SJSA1 (cell line): ENCODE results near the gene PSG1. TPM values are rescaled to one million over a fixed set of nuclear protein-coding genes. Genes with fewer than 3 reads are reported as not detected.
"Not testable (repeated sequence)": the region's sequence is repeated elsewhere in the genome, so short reads cannot be mapped to it uniquely, and the experiment has no call there.

Source experiments
- DNase-seq, 2 experiments: peaks; one replicate each; pipeline ENCODE4 v3.0.0-alpha.2; 2015 to 2020; ENCODE audit warnings: low spot score in 2 of 2, low read depth in 1 of 2
- H3K27ac ChIP-seq: fragments of 250-450 bp; sonication (Bioruptor Pico); 2 replicates; pipeline ENCODE4 v1.5.1; 2020; ENCODE audit warnings: mild to moderate bottlenecking, moderate library complexity
- H3K27me3 ChIP-seq: fragments of 250-450 bp; sonication (Bioruptor Pico); replicated peaks from 2 replicates; pipeline ENCODE4 v1.5.1; 2020; ENCODE audit warnings: mild to moderate bottlenecking, moderate library complexity
- H3K36me3 ChIP-seq: fragments of 250-450 bp; sonication (Bioruptor Pico); 2 replicates; pipeline ENCODE4 v1.5.1; 2020; ENCODE audit warnings: mild to moderate bottlenecking
- H3K4me1 ChIP-seq: fragments of 250-450 bp; sonication (Bioruptor Pico); replicated peaks from 2 replicates; pipeline ENCODE4 v1.6.1; 2021; ENCODE audit warnings: mild to moderate bottlenecking
- H3K4me3 ChIP-seq: fragments of 250-450 bp; sonication (Bioruptor Pico); 2 replicates; pipeline ENCODE4 v1.5.1; 2020; ENCODE audit warnings: mild to moderate bottlenecking
- H3K9me3 ChIP-seq: fragments of 250-450 bp; sonication (Bioruptor Pico); replicated peaks from 2 replicates; pipeline ENCODE4 v1.5.1; 2020; ENCODE audit warnings: mild to moderate bottlenecking
- total RNA-seq: library from RNA; depleted of rRNA; stranded (reverse); fragments of >200 nt; shearing (Covaris generic); gene quantifications from 2 replicates; pipeline ENCODE4 v1.2.3, GENCODE V29; 2014; rRNA removed

The PSG1 gene
- total RNA-seq = 0.05 TPM in 1 of 2 replicates, not detected in the other

DNA sequence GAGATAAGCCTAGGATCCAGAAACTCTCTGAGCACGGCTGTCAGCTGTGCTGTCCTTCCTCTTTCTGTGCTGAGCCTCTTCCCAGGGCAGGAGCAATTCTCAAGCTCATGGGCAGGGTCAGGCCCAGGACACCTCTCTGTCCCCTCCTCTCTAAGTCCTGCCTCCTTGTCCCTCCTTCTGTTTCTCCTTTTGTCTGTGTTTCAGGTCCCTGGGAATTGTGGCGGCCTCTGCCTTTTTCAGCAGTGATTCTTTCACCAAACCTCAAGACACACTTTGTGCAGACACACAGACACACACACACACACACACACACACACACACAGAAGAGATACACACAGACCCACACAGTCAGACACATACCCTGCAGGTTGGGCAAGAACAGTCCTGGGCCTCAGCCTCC is at the start of gene PSG1:
PSG1 (minus strand) TSS at position 101 of the 400 bp plus-strand sequence. CDS start 132 bp downstream, outside the sequence.
- H3K4me1 ChIP-seq = peaks cover 22% of the 10 kb centered on the region
- DNase-seq = no peak
- H3K36me3 ChIP-seq = no peaks in the 10 kb centered on the region
- no peaks in the 10 kb centered on the region for H3K27me3 ChIP-seq
- H3K27ac ChIP-seq = no peak within 1 kb of the TSS
- no peak within 1 kb of the TSS for H3K4me3 ChIP-seq
- no peaks in the 10 kb centered on the region for H3K9me3 ChIP-seq

DNA sequence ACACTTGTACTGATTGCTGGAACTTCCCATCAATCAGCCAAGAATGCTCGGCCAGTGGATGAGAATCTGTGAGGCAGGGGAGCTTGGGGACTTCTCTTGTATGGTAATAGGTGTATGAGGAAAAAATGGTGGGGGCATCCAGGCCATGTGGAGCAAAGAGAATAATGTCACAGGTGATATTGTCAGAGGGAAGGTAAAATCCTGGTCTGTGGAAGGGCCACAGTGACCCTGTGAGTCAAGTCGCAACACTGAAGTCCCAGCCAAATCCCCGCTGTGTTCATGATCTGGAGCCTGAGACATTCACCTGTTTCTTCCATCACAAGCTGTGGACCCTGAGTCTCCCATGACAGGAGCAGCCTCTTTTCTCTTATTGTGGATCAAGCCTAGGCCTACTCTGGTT is 49.4 kb upstream of the PSG1 start:
- H3K36me3 ChIP-seq = no peaks in the 10 kb centered on the region
- no peaks in the 10 kb centered on the region for H3K27me3 ChIP-seq
- no peak overlapping the region for H3K27ac ChIP-seq
- no peak overlapping the region for H3K4me3 ChIP-seq
- H3K9me3 ChIP-seq = no peaks in the 10 kb centered on the region
- DNase-seq = no peak
- H3K4me1 ChIP-seq = peaks cover 22% of the 10 kb centered on the region

DNA sequence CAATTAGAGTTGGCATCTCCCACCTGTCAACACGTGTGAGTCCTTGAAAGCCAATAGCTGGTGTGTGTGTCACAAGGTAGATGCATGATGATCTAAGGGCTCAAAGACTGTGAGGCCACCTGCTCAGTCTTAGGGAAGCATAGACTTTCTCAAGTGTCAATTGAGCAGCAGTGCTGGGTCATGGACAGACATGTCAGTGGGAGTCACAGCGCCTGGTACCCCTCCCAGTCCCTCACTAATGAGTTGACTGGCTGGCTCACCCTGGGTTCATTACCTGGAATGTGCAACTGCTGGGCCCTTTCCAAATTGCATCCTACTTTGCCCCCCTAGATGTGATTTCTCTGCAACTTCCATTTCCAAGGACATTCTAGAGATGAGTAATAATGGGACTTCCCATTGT is 47.3 kb upstream of the PSG1 start:
- no peak overlapping the region for H3K27ac ChIP-seq
- H3K36me3 ChIP-seq = no peaks in the 10 kb centered on the region
- H3K27me3 ChIP-seq = no peaks in the 10 kb centered on the region
- no peak overlapping the region for H3K4me3 ChIP-seq
- no peak for DNase-seq
- peaks cover 3% of the 10 kb centered on the region; the same call in 1 of the 2 replicates for H3K4me1 ChIP-seq
- no peaks in the 10 kb centered on the region for H3K9me3 ChIP-seq

DNA sequence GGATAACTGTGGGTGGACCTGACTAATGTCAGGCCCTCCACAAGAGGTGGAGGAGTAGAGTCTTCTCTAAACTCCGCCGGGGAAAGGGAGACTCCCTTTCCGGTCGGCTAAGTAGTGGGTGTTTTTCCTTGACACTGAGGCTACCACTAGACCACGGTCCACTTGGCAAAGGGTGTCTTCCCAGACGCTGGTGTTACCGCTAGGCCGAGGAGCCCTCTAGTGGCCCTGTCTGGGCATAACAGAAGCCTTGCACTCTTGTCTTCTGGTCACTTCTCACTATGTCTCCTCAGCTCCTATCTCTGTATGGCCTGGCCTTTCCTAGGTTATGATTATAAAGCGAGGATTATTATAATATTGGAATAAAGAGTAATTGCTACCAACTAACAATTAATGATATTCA is 43.6 kb upstream of the PSG1 start:
- H3K4me1 ChIP-seq, H3K27ac ChIP-seq, H3K36me3 ChIP-seq, H3K27me3 ChIP-seq, H3K4me3 ChIP-seq, H3K9me3 ChIP-seq: not testable (repeated sequence)
- DNase-seq = peak; percentile 50 to 75

GRCh38 chr19:42920971-42921370 is 41.5 kb upstream of the PSG1 start:
- not testable (repeated sequence) for H3K9me3 ChIP-seq, H3K4me1 ChIP-seq, H3K27me3 ChIP-seq, H3K27ac ChIP-seq, H3K36me3 ChIP-seq, DNase-seq, H3K4me3 ChIP-seq

DNA sequence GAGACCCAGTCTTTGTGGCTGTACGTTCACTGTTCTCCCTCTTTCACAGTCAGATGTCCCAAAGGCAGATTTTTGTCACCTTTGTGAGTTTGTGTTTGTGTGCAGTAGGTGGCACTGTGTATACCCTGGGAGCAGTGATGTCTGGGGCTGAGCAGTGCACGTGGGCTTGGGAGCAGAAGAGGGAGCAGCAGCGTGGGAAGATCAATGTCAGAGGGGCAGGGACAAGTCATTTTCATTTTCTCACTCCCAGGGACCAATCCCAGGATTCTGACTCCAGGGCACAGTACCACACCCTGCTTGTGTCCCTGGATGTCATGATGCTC is 40.2 kb upstream of the PSG1 start:
- H3K9me3 ChIP-seq = no peaks in the 10 kb centered on the region
- H3K4me1 ChIP-seq = no peaks in the 10 kb centered on the region
- peak in 1 of 2 experiments; percentile 51 for DNase-seq
- no peaks in the 10 kb centered on the region for H3K27me3 ChIP-seq
- no peak overlapping the region for H3K4me3 ChIP-seq
- H3K27ac ChIP-seq = no peak overlapping the region
- no peaks in the 10 kb centered on the region for H3K36me3 ChIP-seq

DNA sequence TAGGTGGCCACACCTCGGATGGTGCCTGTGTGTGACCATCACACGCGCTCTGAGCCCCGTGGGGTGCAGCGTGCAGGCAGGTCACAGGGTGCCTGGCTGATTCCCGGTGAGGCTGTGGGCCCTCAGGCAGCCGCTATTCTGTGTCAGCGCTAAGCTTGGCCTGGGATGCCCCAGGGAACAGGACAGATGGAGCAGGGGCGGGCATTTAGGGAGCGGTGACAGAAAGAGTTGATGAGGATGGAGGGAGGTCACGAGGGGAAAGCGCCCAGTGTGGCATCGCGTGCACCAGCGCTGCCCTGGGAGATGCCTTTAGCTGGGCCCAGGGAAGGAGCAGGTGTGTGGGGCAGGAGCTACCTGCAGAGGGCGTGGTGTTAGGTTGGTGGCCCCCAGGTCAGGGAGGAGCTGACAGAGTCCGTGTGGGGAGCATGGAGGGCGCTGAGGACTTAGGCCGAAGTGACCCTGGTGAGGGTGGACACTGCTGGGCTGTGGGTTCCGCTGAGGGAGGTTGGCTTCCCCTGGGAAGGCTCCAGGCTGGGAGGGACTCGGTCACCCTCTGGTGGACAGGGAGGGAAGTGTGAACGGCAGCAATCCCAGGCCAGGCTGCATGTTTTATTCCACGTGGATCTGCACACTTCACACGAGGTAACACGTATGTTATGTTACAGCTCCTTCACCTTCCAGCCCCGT is 39.7 kb upstream of the PSG1 start:
- not testable (repeated sequence) for H3K9me3 ChIP-seq, H3K27ac ChIP-seq, H3K4me3 ChIP-seq, H3K36me3 ChIP-seq, DNase-seq, H3K27me3 ChIP-seq, H3K4me1 ChIP-seq

DNA sequence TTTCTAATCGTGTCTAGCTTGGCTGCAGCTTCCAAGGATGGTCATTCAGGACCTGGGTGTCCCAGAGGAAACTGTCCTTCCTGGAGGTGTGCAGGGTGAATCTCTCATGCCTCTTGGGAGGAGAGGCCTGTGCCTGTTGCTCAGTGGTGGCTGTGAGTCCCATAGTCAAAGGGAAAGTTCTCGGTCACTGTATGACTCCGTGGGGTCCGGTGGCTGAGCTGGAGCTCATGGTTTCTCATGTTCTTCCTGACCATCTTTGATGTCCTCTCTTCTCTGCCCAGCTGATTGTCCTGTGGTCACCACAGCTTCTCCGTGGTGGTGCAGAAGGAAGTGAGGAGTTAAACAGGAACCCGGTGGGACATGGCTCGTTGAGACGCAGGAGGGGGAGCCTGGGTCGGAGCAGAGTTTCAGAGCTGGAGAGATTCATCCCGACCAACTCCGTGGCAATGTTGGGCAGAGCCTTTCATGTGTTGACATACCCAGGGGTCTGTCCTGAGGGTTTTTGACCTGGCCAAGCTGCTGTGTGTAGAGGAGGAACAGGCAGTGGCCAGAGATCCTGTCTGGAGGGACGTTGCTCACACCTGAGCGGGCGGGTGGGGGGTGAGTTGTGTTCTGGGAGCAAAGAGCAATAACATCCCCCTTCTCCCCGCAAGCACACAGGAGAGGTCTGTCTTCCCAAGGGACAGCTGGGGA is 39.0 kb upstream of the PSG1 start:
- not testable (repeated sequence) for H3K27ac ChIP-seq, H3K4me1 ChIP-seq, DNase-seq, H3K9me3 ChIP-seq, H3K27me3 ChIP-seq, H3K36me3 ChIP-seq, H3K4me3 ChIP-seq

GRCh38 chr19:42917634-42918033 is 38.1 kb upstream of the PSG1 start, which contains the start of gene PSG6:
TSS of gene PSG6 (minus strand) at chr19:42917894. CDS start at chr19:42917792, 102 bp downstream.
- not testable (repeated sequence) for H3K4me1 ChIP-seq, H3K4me3 ChIP-seq, H3K36me3 ChIP-seq, H3K27me3 ChIP-seq, H3K9me3 ChIP-seq, DNase-seq, H3K27ac ChIP-seq

- not testable (repeated sequence) for H3K36me3 ChIP-seq, DNase-seq, H3K27me3 ChIP-seq, H3K27ac ChIP-seq, H3K4me1 ChIP-seq, H3K4me3 ChIP-seq, H3K9me3 ChIP-seq
Observed at GRCh38 chr19:42916931-42917330, 37.4 kb upstream of the PSG1 start.

DNA sequence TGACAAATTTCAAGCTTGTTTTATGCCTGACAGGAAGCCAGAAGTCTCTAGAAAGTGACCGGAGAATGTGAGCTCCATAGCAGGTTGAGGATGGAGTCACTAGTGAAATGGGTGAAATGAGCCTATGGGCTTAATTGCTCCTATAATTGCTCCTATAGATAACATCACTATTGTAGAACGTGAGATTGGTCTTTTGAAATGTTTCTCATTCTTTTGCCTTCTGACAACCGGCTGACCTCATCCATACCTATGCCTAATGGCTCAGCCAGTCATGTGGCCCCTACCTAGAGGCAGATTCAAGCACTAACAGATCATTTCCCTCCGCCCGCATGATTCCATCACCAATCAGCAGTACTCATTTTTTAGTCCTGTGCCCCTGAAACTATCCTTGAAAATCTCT is 34.0 kb upstream of the PSG1 start:
- not testable (repeated sequence) for H3K4me3 ChIP-seq, H3K4me1 ChIP-seq, H3K27me3 ChIP-seq, H3K27ac ChIP-seq, DNase-seq, H3K9me3 ChIP-seq, H3K36me3 ChIP-seq

DNA sequence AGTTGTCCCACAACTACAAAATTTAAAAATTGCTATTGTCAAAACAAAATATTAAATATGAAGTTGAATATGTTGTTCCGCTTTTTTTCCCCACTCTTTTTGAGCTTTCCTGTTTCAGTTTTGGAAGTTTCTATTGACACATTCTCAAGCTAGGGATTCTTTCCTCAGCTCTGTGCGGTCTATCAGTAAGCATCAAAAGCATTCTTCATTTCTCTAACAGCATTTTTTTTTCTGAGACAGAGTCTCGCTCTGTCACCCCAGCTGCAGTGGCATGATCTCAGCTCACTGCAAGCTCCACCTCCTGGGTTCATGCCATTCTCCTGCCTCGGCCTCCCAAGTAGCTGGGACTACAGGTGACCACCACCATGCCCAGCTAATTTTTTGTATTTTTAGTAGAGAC is 33.4 kb upstream of the PSG1 start:
- H3K36me3 ChIP-seq, H3K4me3 ChIP-seq, H3K4me1 ChIP-seq, DNase-seq, H3K27me3 ChIP-seq, H3K9me3 ChIP-seq, H3K27ac ChIP-seq: not testable (repeated sequence)

DNA sequence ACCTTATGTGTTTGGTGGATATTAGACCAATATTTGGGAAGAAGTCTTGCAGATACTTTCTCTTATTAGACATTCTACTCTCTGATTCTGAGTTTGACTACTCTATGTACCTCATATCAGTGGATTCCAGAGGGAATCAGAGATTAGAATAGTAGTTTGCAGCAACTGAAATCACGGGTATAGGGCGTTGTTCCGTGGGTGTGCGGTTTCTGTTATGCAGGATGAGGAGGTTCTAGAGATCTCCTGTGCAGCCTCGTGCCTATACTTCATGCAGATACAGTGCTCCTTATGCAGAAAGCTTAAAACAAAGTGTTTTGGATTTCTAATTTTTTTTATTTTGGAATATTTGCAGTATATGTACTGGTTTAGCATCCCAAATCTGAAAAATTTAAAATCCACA is 32.2 kb upstream of the PSG1 start:
- not testable (repeated sequence) for DNase-seq, H3K27ac ChIP-seq, H3K36me3 ChIP-seq, H3K4me1 ChIP-seq, H3K27me3 ChIP-seq, H3K4me3 ChIP-seq, H3K9me3 ChIP-seq

DNA sequence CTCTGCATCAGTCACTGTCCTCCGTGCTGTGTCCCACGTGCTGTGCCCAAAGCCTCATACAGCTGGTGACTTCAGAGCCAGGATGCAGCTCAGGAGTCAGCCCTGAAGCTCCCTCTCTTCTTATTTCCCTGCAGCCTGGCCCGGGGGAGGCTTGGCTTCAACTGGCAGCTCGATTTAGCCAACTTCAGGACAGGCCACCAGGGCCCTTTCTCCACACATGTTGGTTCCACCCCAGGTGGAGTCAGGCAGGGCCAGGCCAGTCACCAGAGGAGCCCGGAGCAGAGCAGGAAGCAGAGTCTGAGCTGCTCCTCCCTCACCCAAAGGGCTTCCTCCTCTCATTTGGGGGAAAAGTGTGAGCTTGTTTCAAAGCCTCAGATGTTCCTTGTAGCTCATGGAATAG is 26.6 kb upstream of the PSG1 start:
- H3K27ac ChIP-seq, H3K9me3 ChIP-seq, H3K4me1 ChIP-seq, H3K27me3 ChIP-seq, H3K36me3 ChIP-seq, H3K4me3 ChIP-seq, DNase-seq: not testable (repeated sequence)

DNA sequence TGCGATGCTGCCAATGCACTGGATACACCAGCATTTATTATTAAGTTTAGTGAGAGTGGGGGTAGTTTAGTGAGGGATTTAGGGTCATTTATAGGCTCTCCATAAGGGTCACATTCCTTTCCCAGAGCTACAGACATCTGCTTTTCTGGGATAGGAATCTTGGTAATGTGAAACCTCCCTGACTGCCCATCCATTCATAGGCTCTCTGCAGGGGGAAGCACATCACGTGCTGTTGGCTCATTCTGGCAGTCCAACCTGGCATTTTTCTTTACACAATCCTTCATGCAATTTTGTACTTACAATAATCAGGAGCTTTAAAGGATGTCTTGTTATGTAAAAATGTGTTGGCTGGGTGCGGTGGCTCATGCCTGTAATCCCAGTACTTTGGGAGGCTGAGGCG is 21.0 kb upstream of the PSG1 start:
- H3K27me3 ChIP-seq, DNase-seq, H3K36me3 ChIP-seq, H3K4me3 ChIP-seq, H3K9me3 ChIP-seq, H3K27ac ChIP-seq: not testable (repeated sequence)
- H3K4me1 ChIP-seq = peaks cover 19% of the 10 kb centered on the region
